ENCODE results near the gene TBCE.

TBCE gene

GRCh38 chr1:235425357-235425756 is 58.1 kb downstream of the TBCE start:
- H2AFZ ChIP-seq (ENCODE audit: low read depth, low read length, severe bottlenecking): no peak overlapping the region
- H3K27me3 ChIP-seq (ENCODE audit: low read length): no peaks in the 10 kb centered on the region
- no peaks in the 10 kb centered on the region for H3K9me2 ChIP-seq (replicated peaks; ENCODE audit: insufficient read depth, low read length)
- H3K36me3 ChIP-seq (ENCODE audit: low read length): no peaks in the 10 kb centered on the region
- no peak overlapping the region for H3K9ac ChIP-seq (ENCODE audit: low read length)
- H3K4me3 ChIP-seq (ENCODE audit: insufficient read depth, low read length, poor library complexity, severe bottlenecking): no peak overlapping the region
- no peak for TF ChIP-seq EZH2phosphoT487 (conservative IDR thresholded peaks at IDR 0.05; ENCODE audit: low read length)
- TF ChIP-seq CTCF (IDR thresholded peaks at IDR 0.05; ENCODE audit: insufficient read depth, low read length, poor library complexity, severe bottlenecking): no peak
- no peak overlapping the region for H3K27ac ChIP-seq (ENCODE audit: low read depth, low read length)
- H3K4me2 ChIP-seq (ENCODE audit: low read depth, low read length, poor library complexity, severe bottlenecking): no peak overlapping the region
- H3F3A ChIP-seq (ENCODE audit: insufficient read depth): no peaks in the 10 kb centered on the region
- H4K20me1 ChIP-seq (ENCODE audit: low read depth, low read length): no peaks in the 10 kb centered on the region
- H3K9me3 ChIP-seq (ENCODE audit: insufficient read depth, low read length): no peaks in the 10 kb centered on the region
- H3K79me2 ChIP-seq (ENCODE audit: insufficient read depth, low read length): no peaks in the 10 kb centered on the region

- H3K27ac ChIP-seq (ENCODE audit: low read depth, low read length): no peak overlapping the region
- no peaks in the 10 kb centered on the region for H4K20me1 ChIP-seq (ENCODE audit: low read depth, low read length)
- H2AFZ ChIP-seq (ENCODE audit: low read depth, low read length, severe bottlenecking): no peak overlapping the region
- no peak overlapping the region for H3K9ac ChIP-seq (ENCODE audit: low read length)
- H3K36me3 ChIP-seq (ENCODE audit: low read length): no peaks in the 10 kb centered on the region
- no peaks in the 10 kb centered on the region for H3K79me2 ChIP-seq (ENCODE audit: insufficient read depth, low read length)
- no peak overlapping the region for H3K4me3 ChIP-seq (ENCODE audit: insufficient read depth, low read length, poor library complexity, severe bottlenecking)
- H3K4me2 ChIP-seq (ENCODE audit: low read depth, low read length, poor library complexity, severe bottlenecking): no peak overlapping the region
- no peaks in the 10 kb centered on the region for H3K9me2 ChIP-seq (replicated peaks; ENCODE audit: insufficient read depth, low read length)
- TF ChIP-seq CTCF (IDR thresholded peaks at IDR 0.05; ENCODE audit: insufficient read depth, low read length, poor library complexity, severe bottlenecking): no peak
- no peak for TF ChIP-seq EZH2phosphoT487 (conservative IDR thresholded peaks at IDR 0.05; ENCODE audit: low read length)
- H3F3A ChIP-seq (ENCODE audit: insufficient read depth): no peaks in the 10 kb centered on the region
- no peaks in the 10 kb centered on the region for H3K9me3 ChIP-seq (ENCODE audit: insufficient read depth, low read length)
- no peaks in the 10 kb centered on the region for H3K27me3 ChIP-seq (ENCODE audit: low read length)
Observed at GRCh38 chr1:235426143-235426542, 58.9 kb downstream of the TBCE start.

- Histone ChIP-seq H3K9me2 (replicated peaks; ENCODE audit: insufficient read depth, low read length) (no peaks in the 10 kb centered on the region), H3K36me3 (ENCODE audit: low read length) (no peaks in the 10 kb centered on the region), H3F3A (ENCODE audit: insufficient read depth) (no peaks in the 10 kb centered on the region), H4K20me1 (ENCODE audit: low read depth, low read length) (no peaks in the 10 kb centered on the region), H3K27ac (ENCODE audit: low read depth, low read length) (no peak overlapping the region), H3K4me3 (ENCODE audit: insufficient read depth, low read length, poor library complexity, severe bottlenecking) (no peak overlapping the region), H2AFZ (ENCODE audit: low read depth, low read length, severe bottlenecking) (no peak overlapping the region), H3K9ac (ENCODE audit: low read length) (no peak overlapping the region), H3K27me3 (ENCODE audit: low read length) (no peaks in the 10 kb centered on the region), H3K9me3 (ENCODE audit: insufficient read depth, low read length) (no peaks in the 10 kb centered on the region), H3K4me2 (ENCODE audit: low read depth, low read length, poor library complexity, severe bottlenecking) (no peak overlapping the region), H3K79me2 (ENCODE audit: insufficient read depth, low read length) (no peaks in the 10 kb centered on the region)
- TF ChIP-seq EZH2phosphoT487 (conservative IDR thresholded peaks at IDR 0.05; ENCODE audit: low read length) (no peak), CTCF (IDR thresholded peaks at IDR 0.05; ENCODE audit: insufficient read depth, low read length, poor library complexity, severe bottlenecking) (no peak)
Observed at GRCh38 chr1:235426680-235427079, 59.5 kb downstream of the TBCE start.
